CD14-positive monocyte (primary cell): ENCODE results near the gene ADCY7. TPM values are rescaled to one million over a fixed set of nuclear protein-coding genes. Genes with fewer than 3 reads are reported as not detected.

Source experiments
- DNase-seq, 3 donors: peaks; one replicate each; pipeline ENCODE4 v3.0.0-alpha.2; 2011 to 2022
- H2AFZ ChIP-seq: 2 replicates; pipeline ENCODE4 v1.6.0; 2012; ENCODE audit warnings: mild to moderate bottlenecking, low read depth, low read length, inconsistent platforms; ENCODE audit not compliant: insufficient read depth, poor library complexity, severe bottlenecking
- H3K27ac ChIP-seq, 2 donors: 1 replicate in 1 of 2; 2 replicates in 1 of 2; pipeline ENCODE4 v1.5.1; 2012 to 2013; ENCODE audit warnings: low read length in 2 of 2, control low read depth in 1 of 2, inconsistent platforms in 1 of 2, low read depth in 1 of 2, mild to moderate bottlenecking in 1 of 2
- H3K27me3 ChIP-seq, 2 donors: one replicate each; pipeline versions ENCODE4 v1.6.0 to v1.6.1; 2011 to 2013; ENCODE audit warnings: low read length in 2 of 2; ENCODE audit not compliant: control insufficient read depth in 2 of 2, insufficient read depth in 2 of 2
- H3K36me3 ChIP-seq, 2 donors: replicated peaks in 1 of 2; 1 replicate in 1 of 2; 2 replicates in 1 of 2; pipeline versions ENCODE4 v1.5.1 to v1.6.1; 2012 to 2013; ENCODE audit warnings: low read length in 2 of 2, control low read depth in 1 of 2, inconsistent platforms in 1 of 2, mild to moderate bottlenecking in 1 of 2; ENCODE audit not compliant: insufficient read depth in 2 of 2, control insufficient read depth in 1 of 2
- H3K4me1 ChIP-seq, 2 donors: 1 replicate in 1 of 2; 2 replicates in 1 of 2; pipeline versions ENCODE4 v1.5.1 to v1.6.1; 2012 to 2013; ENCODE audit warnings: low read length in 2 of 2, control low read depth in 1 of 2, inconsistent platforms in 1 of 2, mild to moderate bottlenecking in 1 of 2, moderate library complexity in 1 of 2; ENCODE audit not compliant: insufficient read depth in 2 of 2, control insufficient read depth in 1 of 2
- H3K4me2 ChIP-seq: replicated peaks from 2 replicates; pipeline ENCODE3; 2012; ENCODE audit warnings: low read length, moderate library complexity, mild to moderate bottlenecking; ENCODE audit not compliant: poor library complexity, severe bottlenecking; ENCODE audit errors: extremely low read depth
- H3K4me3 ChIP-seq, 3 experiments: fragments of 200-600 bp in 1 of 3; sonication (generic) in 1 of 3; replicated peaks in 1 of 3; 1 replicate in 2 of 3; 2 replicates in 1 of 3; pipeline ENCODE4 v1.5.1; 2011 to 2013; ENCODE audit warnings: low read length in 3 of 3, mild to moderate bottlenecking in 3 of 3, control low read depth in 2 of 3, low read depth in 2 of 3, inconsistent platforms in 1 of 3, moderate library complexity in 1 of 3
- H3K79me2 ChIP-seq: 2 replicates; pipeline ENCODE4 v1.6.0; 2012; ENCODE audit warnings: mild to moderate bottlenecking, control low read depth, inconsistent platforms, low read length, moderate library complexity; ENCODE audit not compliant: insufficient read depth
- H3K9ac ChIP-seq: 2 replicates; pipeline ENCODE4 v1.6.0; 2017; ENCODE audit warnings: low read length, mild to moderate bottlenecking; ENCODE audit not compliant: insufficient read depth, poor library complexity, severe bottlenecking
- H3K9me3 ChIP-seq, 2 donors: replicated peaks in 1 of 2; 1 replicate in 1 of 2; 2 replicates in 1 of 2; pipeline versions ENCODE4 v1.5.1 to v1.6.1; 2012 to 2013; ENCODE audit warnings: low read length in 2 of 2, control low read depth in 1 of 2; ENCODE audit not compliant: control insufficient read depth in 1 of 2, insufficient read depth in 1 of 2
- H4K20me1 ChIP-seq: 2 replicates; pipeline ENCODE4 v1.6.0; 2012; ENCODE audit warnings: mild to moderate bottlenecking, low read length, control low read depth, moderate library complexity; ENCODE audit not compliant: insufficient read depth
- H3K27ac Mint-ChIP-seq, 7 donors: one replicate each; pipeline ENCODE4 v1.8.0; 2020; ENCODE audit warnings: mild to moderate bottlenecking in 7 of 7, mixed read lengths in 7 of 7, moderate library complexity in 6 of 7, inconsistent platforms in 2 of 7
- H3K27me3 Mint-ChIP-seq, 3 donors: one replicate each; pipeline ENCODE4 v1.8.0; 2021 to 2022; ENCODE audit warnings: low read depth in 3 of 3, mild to moderate bottlenecking in 3 of 3, mixed read lengths in 3 of 3, moderate library complexity in 3 of 3, inconsistent platforms in 1 of 3
- H3K36me3 Mint-ChIP-seq, 2 donors: one replicate each; pipeline ENCODE4 v1.8.0; 2020; ENCODE audit warnings: mixed read lengths in 2 of 2, inconsistent platforms in 1 of 2, mild to moderate bottlenecking in 1 of 2
- H3K4me1 Mint-ChIP-seq: one replicate; pipeline ENCODE4 v1.8.0; 2020; ENCODE audit warnings: mild to moderate bottlenecking, mixed read lengths
- H3K4me3 Mint-ChIP-seq, 2 donors: one replicate each; pipeline ENCODE4 v1.8.0; 2020; ENCODE audit warnings: mild to moderate bottlenecking in 2 of 2, mixed read lengths in 2 of 2, moderate library complexity in 1 of 2
- H3K9me3 Mint-ChIP-seq, 7 donors: one replicate each; pipeline ENCODE4 v1.8.0; 2020 to 2022; ENCODE audit warnings: mixed read lengths in 7 of 7, mild to moderate bottlenecking in 6 of 7, moderate library complexity in 6 of 7, inconsistent platforms in 2 of 7
- WGBS: methylation state at CpG from one replicate; pipeline ENCODE4 v1.1.5; 2013; ENCODE audit warnings: missing lambda C conversion rate; ENCODE audit not compliant: insufficient coverage; 5-methylcytosine and 5-hydroxymethylcytosine counted together
- intact Hi-C, 2 donors: fragments of 100-400 bp; cut with micrococcal nuclease; formaldehyde crosslinking; loops; one replicate each; pipeline versions ENCODE4 v1.15.0 to v1.15.1; 2023
- polyA plus RNA-seq, 3 donors: library from polyadenylated mRNA; depleted of rRNA in 1 of 3; unstranded in 2 of 3; stranded (reverse) in 1 of 3; fragments of 300-500 nt in 2 of 3; fragments of >200 nt in 1 of 3; fragmentation: Illumina TruSeq in 2 of 3; gene quantifications; 1 replicate in 2 of 3; 2 replicates in 1 of 3; pipeline ENCODE4 v1.2.3, GENCODE V29; 2012 to 2021
- TF ChIP-seq, protein P1 (sequence below): fragments of 200-600 bp; IDR thresholded peaks from one replicate; pipeline ENCODE4 v1.8.0; 2022; ENCODE audit warnings: antibody characterized with exemption, mild to moderate bottlenecking

The ADCY7 gene
- polyA plus RNA-seq, 3 donors, result 53.1 to 230 (median 91.5) TPM

DNA sequence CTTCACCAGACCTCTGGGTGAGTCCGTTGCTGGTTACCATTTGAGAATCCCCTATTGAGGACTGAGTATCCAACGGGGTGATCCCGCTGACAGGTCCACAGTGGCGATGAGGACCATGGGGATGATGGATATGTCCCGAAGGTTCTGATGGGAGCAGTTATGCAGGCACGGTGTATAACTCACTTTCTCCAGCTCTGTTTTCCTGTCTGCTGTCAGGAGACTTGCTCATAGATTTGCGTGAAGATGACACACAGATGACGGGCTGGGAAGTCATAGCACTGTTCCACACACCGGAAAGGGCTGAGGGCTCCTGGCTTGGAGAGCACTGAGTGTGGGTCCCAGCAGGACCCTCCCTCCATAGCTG is 22.2 kb upstream of the ADCY7 start:
- no peak overlapping the region for H2AFZ ChIP-seq
- H3K4me1 Mint-ChIP-seq, result peaks cover 41% of the 10 kb centered on the region
- peaks cover 4% of the 10 kb centered on the region for H4K20me1 ChIP-seq
- TF ChIP-seq, protein P1, sequence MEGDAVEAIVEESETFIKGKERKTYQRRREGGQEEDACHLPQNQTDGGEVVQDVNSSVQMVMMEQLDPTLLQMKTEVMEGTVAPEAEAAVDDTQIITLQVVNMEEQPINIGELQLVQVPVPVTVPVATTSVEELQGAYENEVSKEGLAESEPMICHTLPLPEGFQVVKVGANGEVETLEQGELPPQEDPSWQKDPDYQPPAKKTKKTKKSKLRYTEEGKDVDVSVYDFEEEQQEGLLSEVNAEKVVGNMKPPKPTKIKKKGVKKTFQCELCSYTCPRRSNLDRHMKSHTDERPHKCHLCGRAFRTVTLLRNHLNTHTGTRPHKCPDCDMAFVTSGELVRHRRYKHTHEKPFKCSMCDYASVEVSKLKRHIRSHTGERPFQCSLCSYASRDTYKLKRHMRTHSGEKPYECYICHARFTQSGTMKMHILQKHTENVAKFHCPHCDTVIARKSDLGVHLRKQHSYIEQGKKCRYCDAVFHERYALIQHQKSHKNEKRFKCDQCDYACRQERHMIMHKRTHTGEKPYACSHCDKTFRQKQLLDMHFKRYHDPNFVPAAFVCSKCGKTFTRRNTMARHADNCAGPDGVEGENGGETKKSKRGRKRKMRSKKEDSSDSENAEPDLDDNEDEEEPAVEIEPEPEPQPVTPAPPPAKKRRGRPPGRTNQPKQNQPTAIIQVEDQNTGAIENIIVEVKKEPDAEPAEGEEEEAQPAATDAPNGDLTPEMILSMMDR, result no peak
- H3K79me2 ChIP-seq, result peaks cover 27% of the 10 kb centered on the region
- H3K4me1 ChIP-seq, result peaks cover 32 to 49% of the 10 kb centered on the region in 2 donors
- no peak overlapping the region for H3K9ac ChIP-seq
- WGBS, result 91% methylated on average over 9 of the region's 9 CpGs
- peaks cover 0 to 3% (median 3%) of the 10 kb centered on the region in 3 donors for H3K27me3 Mint-ChIP-seq
- peaks cover 0 to 4% of the 10 kb centered on the region in 2 donors for H3K36me3 Mint-ChIP-seq
- no peak overlapping the region for H3K4me3 ChIP-seq
- no peaks in the 10 kb centered on the region for H3K36me3 ChIP-seq
- DNase-seq, result no peak
- intact Hi-C loops, result no loop called here
- no peak overlapping the region for H3K4me3 Mint-ChIP-seq
- no peaks in the 10 kb centered on the region for H3K27me3 ChIP-seq
- H3K9me3 ChIP-seq, result no peaks in the 10 kb centered on the region
- no peak overlapping the region for H3K4me2 ChIP-seq
- peaks cover 0 to 3% (median 0%) of the 10 kb centered on the region in 7 donors for H3K9me3 Mint-ChIP-seq
- H3K27ac Mint-ChIP-seq, result no peak overlapping the region
- H3K27ac ChIP-seq, result no peak overlapping the region

DNA sequence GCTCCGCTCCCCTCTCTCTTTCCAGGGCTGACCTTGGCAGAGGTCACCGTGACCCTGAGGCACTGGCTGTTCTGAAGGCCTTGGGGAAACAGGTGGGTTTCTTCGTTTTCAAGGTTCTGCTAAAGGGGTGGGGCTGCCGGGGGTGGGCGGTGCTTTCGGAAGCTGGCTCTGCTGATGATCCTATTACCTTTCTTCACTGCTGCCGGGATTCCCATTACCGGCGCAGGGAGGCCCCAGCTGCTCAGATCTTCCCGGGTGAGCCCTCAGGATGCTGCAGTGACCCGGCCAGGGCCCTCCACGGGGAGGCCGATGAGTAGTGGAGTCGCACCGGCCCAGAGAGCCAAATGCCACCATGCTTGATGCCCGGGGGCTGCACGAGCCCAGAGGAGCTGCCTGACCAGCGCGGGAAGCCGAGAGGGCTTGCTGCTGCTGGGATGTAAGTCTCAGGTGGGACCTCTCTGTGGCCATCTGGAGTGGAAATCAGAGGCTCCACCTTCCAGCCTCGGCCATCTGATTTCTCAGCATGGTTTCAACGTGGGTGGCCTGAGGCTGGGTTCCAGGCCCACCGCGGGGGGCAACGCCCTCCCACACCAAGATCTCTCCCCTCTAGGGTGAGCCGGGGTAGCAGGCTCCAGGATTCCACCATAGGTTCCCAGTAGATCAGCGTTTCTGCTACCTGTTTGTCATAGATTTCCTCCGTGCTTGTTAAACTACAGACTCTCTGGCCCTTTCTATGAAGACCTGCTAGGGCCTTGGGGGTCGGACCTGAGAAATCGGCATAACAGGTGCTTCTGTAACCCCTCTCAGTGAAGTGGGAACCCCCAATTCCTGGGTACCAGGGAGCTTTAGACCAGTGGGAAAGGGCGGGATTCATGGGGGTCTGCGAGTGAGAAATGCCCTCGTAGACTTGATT is 21.6 kb upstream of the ADCY7 start:
- H3K36me3 ChIP-seq, result no peaks in the 10 kb centered on the region
- H3K4me3 ChIP-seq, result peak overlapping the region in 2 of 3 experiments; percentile 41 to 72
- peaks cover 32 to 52% of the 10 kb centered on the region in 2 donors for H3K4me1 ChIP-seq
- H4K20me1 ChIP-seq, result peaks cover 4% of the 10 kb centered on the region
- peaks cover 1 to 6% of the 10 kb centered on the region in 2 donors for H3K36me3 Mint-ChIP-seq
- no peak overlapping the region for H3K27ac ChIP-seq
- H2AFZ ChIP-seq, result peak overlapping the region; percentile 75
- no peak for DNase-seq
- no peaks in the 10 kb centered on the region for H3K9me3 ChIP-seq
- WGBS, result 82% methylated on average over 27 of the region's 33 CpGs
- no peaks in the 10 kb centered on the region for H3K27me3 ChIP-seq
- intact Hi-C loops, result loop anchor here in 1 of 2 donors (5.0 kb wide), 1 partner anchor 38 kb away; no protein-coding TSS in a partner anchor
- peaks cover 0 to 3% (median 0%) of the 10 kb centered on the region in 7 donors for H3K9me3 Mint-ChIP-seq
- H3K4me2 ChIP-seq, result peak overlapping the region; percentile 85
- H3K4me1 Mint-ChIP-seq, result peaks cover 42% of the 10 kb centered on the region
- H3K27me3 Mint-ChIP-seq, result peaks cover 0 to 3% (median 3%) of the 10 kb centered on the region in 3 donors
- no peak overlapping the region for H3K9ac ChIP-seq
- peak overlapping the region; percentile 76 to 84 for H3K4me3 Mint-ChIP-seq
- TF ChIP-seq, protein P1, result no peak
- H3K79me2 ChIP-seq, result peaks cover 34% of the 10 kb centered on the region
- peak overlapping the region in 4 of 7 donors; percentile 4 to 58 (median 42) for H3K27ac Mint-ChIP-seq
